Measurements from ENCODE around the gene ARSI. TPM values are rescaled to one million over a fixed set of nuclear protein-coding genes. Genes with fewer than 3 reads are reported as not detected.

The ARSI gene
- polyA plus RNA-seq, 2 donors, result 0.77 to 1.6 TPM

Other genes with a start within 250 kb of the ARSI start
- 1 to 10 TPM; 2.0 to 4.9 TPM for gene CSF1R, start 216.4 kb downstream of the ARSI start, polyA plus RNA-seq
- 1 to 10 TPM; 7.9 to 9.6 TPM for gene PDGFRB, start 147.1 kb downstream of the ARSI start, polyA plus RNA-seq
- gene CDX1, start 136.1 kb downstream of the ARSI start, polyA plus RNA-seq, result under 1 TPM in 1 of 2 donors, not detected in 1; 0.08 TPM
- not detected for gene SLC6A7, start 112.8 kb downstream of the ARSI start, polyA plus RNA-seq
- gene CAMK2A, start 13.1 kb downstream of the ARSI start, polyA plus RNA-seq, result under 1 TPM; 0.11 to 0.24 TPM
- 10 to 100 TPM; 13.0 to 13.5 TPM for gene TCOF1, start 54.8 kb upstream of the ARSI start, polyA plus RNA-seq
- 100 to 1,000 TPM; 111 to 256 TPM for gene CD74, start 110.0 kb upstream of the ARSI start, polyA plus RNA-seq
- gene RPS14, start 146.8 kb upstream of the ARSI start, polyA plus RNA-seq, result 1,000 to 10,000 TPM; 2,283 to 4,187 TPM
- 10 to 100 TPM; 29.9 to 37.3 TPM for gene NDST1, start 205.2 kb upstream of the ARSI start, polyA plus RNA-seq

Data from esophagus (tissue), 2 donors.